ENCODE measurements around the gene NUP205. TPM values are rescaled to one million over a fixed set of nuclear protein-coding genes. Genes with fewer than 3 reads are reported as not detected.
"Not testable (repeated sequence)": the region's sequence is repeated elsewhere in the genome, so short reads cannot be mapped to it uniquely, and the experiment has no call there.

Gene NUP205
- total RNA-seq, 1 donor from 2014 or later, result 93.1 TPM

DNA sequence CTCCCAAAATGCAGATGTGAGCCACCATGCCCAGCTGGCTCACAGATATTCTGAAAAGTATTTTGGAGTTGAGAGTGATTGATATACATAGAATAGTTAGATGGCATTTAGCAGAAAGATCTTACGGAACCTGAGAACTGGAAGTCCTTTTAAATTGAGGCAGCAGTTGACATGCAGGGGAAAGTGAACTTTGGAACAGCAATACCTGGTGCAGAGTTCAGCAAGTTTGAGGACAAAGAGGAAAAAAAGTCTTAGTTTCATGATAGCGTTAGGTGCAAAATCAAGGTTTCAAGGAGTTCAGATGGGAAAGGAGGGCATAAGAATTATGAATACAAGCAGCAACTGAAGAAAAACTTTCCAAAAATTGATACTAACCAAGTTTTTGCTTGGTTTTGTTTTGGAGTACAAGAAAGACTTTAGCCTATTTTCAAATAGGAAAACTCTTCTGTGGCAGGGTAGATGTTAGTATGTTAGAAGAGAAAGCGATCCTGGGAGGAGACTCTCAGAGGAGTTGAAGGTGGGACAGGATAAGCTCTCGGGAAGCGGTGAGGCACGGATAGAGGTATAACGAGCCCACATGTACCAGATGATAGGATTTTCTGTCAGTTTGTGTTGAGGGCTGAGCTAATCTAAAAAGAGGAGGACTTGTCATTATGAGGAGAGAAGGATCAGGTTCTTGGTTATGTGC, 76.6 kb downstream of the NUP205 start:
- Mint-ChIP-seq H3K4me1 (ENCODE audit: low read depth) (no peaks in the 10 kb centered on the region), H3K4me3 (ENCODE audit: low read depth) (no peak overlapping the region), H3K36me3 (ENCODE audit: insufficient read depth) (peaks cover 32% of the 10 kb centered on the region), H3K27me3 (no peaks in the 10 kb centered on the region), H3K27ac (peak overlapping the region; percentile 69), H3K9me3 (ENCODE audit: low read depth) (no peaks in the 10 kb centered on the region)
- TF ChIP-seq CTCF (IDR thresholded peaks at IDR 0.05; ENCODE audit: unreplicated experiment), result no peak
- no peak for DNase-seq (ENCODE audit: low spot score, unreplicated experiment)

- H3K27ac Mint-ChIP-seq; H3K4me3 Mint-ChIP-seq (ENCODE audit: low read depth); H3K4me1 Mint-ChIP-seq (ENCODE audit: low read depth); DNase-seq (ENCODE audit: low spot score, unreplicated experiment); H3K9me3 Mint-ChIP-seq (ENCODE audit: low read depth); H3K27me3 Mint-ChIP-seq: not testable (repeated sequence)
- H3K36me3 Mint-ChIP-seq (ENCODE audit: insufficient read depth), result peaks cover 25% of the 10 kb centered on the region
Observed at GRCh38 chr7:135639690-135640089, 82.0 kb downstream of the NUP205 start.

GRCh38 chr7:135644154-135644553, 86.4 kb downstream of the NUP205 start:
- no peak for TF ChIP-seq CTCF (IDR thresholded peaks at IDR 0.05; ENCODE audit: unreplicated experiment)
- Mint-ChIP-seq H3K4me1 (ENCODE audit: low read depth) (no peaks in the 10 kb centered on the region), H3K27ac (no peak overlapping the region), H3K4me3 (ENCODE audit: low read depth) (no peak overlapping the region), H3K36me3 (ENCODE audit: insufficient read depth) (peaks cover 17% of the 10 kb centered on the region), H3K27me3 (no peaks in the 10 kb centered on the region), H3K9me3 (ENCODE audit: low read depth) (no peaks in the 10 kb centered on the region)
- DNase-seq (ENCODE audit: low spot score, unreplicated experiment), result no peak

DNA sequence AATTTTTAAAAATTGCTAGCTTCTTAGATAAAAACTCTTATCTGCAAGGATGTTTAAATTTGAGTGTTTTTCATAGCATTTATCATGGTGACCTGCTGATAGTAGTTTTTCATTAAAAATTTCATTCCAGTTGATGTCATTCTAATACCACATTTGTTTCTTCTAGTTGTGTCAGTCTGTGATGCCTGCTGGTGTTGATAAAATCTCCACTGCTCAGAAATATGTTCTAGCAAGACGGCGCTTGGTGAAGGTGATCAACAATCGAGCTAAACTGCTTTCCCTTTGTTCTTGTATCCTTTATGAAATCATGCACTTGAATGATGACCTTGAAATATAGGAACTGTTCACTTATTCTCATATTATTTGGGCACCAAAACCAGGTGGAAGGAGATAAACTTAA, 87.0 kb downstream of the NUP205 start:
- H3K36me3 Mint-ChIP-seq (ENCODE audit: insufficient read depth), result peaks cover 14% of the 10 kb centered on the region
- DNase-seq (ENCODE audit: low spot score, unreplicated experiment), result no peak
- no peaks in the 10 kb centered on the region for H3K27me3 Mint-ChIP-seq
- H3K9me3 Mint-ChIP-seq (ENCODE audit: low read depth), result no peaks in the 10 kb centered on the region
- no peak overlapping the region for H3K27ac Mint-ChIP-seq
- no peak for TF ChIP-seq CTCF (IDR thresholded peaks at IDR 0.05; ENCODE audit: unreplicated experiment)
- no peaks in the 10 kb centered on the region for H3K4me1 Mint-ChIP-seq (ENCODE audit: low read depth)
- no peak overlapping the region for H3K4me3 Mint-ChIP-seq (ENCODE audit: low read depth)

GRCh38 chr7:135645296-135645904, 87.7 kb downstream of the NUP205 start:
- Mint-ChIP-seq H3K27me3 (no peaks in the 10 kb centered on the region), H3K9me3 (ENCODE audit: low read depth) (no peaks in the 10 kb centered on the region), H3K4me1 (ENCODE audit: low read depth) (no peaks in the 10 kb centered on the region), H3K27ac (no peak overlapping the region), H3K4me3 (ENCODE audit: low read depth) (no peak overlapping the region), H3K36me3 (ENCODE audit: insufficient read depth) (peaks cover 11% of the 10 kb centered on the region)
- DNase-seq (ENCODE audit: low spot score, unreplicated experiment), result no peak
- TF ChIP-seq CTCF (IDR thresholded peaks at IDR 0.05; ENCODE audit: unreplicated experiment), result peak; percentile 72

- no peak overlapping the region for H3K4me3 Mint-ChIP-seq (ENCODE audit: low read depth)
- TF ChIP-seq CTCF (IDR thresholded peaks at IDR 0.05; ENCODE audit: unreplicated experiment), result no peak
- no peak overlapping the region for H3K27ac Mint-ChIP-seq
- H3K36me3 Mint-ChIP-seq (ENCODE audit: insufficient read depth), result peaks cover 7% of the 10 kb centered on the region
- H3K27me3 Mint-ChIP-seq, result no peaks in the 10 kb centered on the region
- H3K4me1 Mint-ChIP-seq (ENCODE audit: low read depth), result no peaks in the 10 kb centered on the region
- DNase-seq (ENCODE audit: low spot score, unreplicated experiment), result no peak
- H3K9me3 Mint-ChIP-seq (ENCODE audit: low read depth), result no peaks in the 10 kb centered on the region
Observed at GRCh38 chr7:135647755-135648154, 90.0 kb downstream of the NUP205 start.

All from progenitor cell of endocrine pancreas (in vitro differentiated cells).